ENCODE measurements around the gene EIF4G3. TPM values are rescaled to one million over a fixed set of nuclear protein-coding genes. Genes with fewer than 3 reads are reported as not detected.

EIF4G3 gene
- polyA plus RNA-seq, 1 of the 3 experiments (the other 2 are of a cell fraction), result 32.0 TPM

DNA sequence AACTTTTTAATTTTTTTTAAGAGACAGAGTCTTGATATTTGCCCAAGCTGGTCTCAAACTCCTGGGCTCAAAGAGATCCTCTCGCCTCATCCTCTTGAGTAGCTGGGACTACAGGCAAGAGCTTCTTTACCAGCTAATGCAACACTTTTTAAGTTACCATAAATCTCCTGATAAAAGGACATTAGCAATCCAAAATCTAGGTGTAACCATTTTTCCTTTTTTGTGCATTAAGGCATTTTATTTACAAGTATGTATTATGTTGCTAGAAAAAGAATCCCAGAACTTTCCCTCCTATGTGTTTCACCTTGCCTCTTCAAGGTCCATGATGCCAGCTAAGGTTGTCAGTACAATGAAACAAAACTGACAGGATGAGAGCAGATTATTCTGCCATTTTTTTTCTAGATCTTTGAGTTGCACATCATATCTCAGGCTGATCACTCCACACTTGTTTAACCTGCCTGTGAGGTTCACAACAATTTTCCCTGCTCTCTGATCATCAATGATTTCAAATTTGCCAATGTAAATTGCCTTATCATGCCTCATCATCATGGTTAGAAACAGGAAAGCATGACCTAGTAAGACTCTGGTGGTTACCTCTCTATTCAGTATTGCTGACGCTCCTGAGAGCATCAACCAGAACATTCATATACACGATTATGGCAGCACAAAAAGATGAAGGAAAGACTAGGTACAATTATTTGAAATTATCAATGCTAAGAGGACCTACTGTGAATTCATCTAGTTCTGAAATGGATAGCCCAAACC is 173.2 kb downstream of the EIF4G3 start:
- Histone ChIP-seq H3K4me1 (ENCODE audit: control insufficient read depth in 1 of 2, insufficient read depth in 2 of 2, low read depth in 1 of 2, low read length in 1 of 2) (peaks cover under 1 to 5% of the 10 kb centered on the region in 2 experiments; a peak in 3 of 4 replicates), H3K4me3 (ENCODE audit: low read depth in 2 of 2, low read length in 1 of 2) (no peak overlapping the region), H4K20me1 (ENCODE audit: insufficient read depth) (peaks cover 11% of the 10 kb centered on the region; the same call in 1 of the 2 replicates), H3K9ac (no peak overlapping the region), H3K4me2 (no peak overlapping the region), H3K79me2 (ENCODE audit: insufficient read depth) (peaks cover 36% of the 10 kb centered on the region; the same call in 1 of the 2 replicates), H3K9me3 (no peaks in the 10 kb centered on the region), H3K27me3 (ENCODE audit: insufficient read depth) (no peaks in the 10 kb centered on the region), H2AFZ (ENCODE audit: low read depth) (no peak overlapping the region), H3K27ac (ENCODE audit: low read depth in 2 of 2, low read length in 1 of 2) (no peak overlapping the region), H3K36me3 (replicated peaks in 1 of 2; ENCODE audit: control insufficient read depth in 1 of 2, insufficient read depth in 2 of 2, low read length in 1 of 2) (peaks cover 0 to 11% of the 10 kb centered on the region in 2 experiments), H3F3A (replicated peaks; ENCODE audit: insufficient read depth) (peaks cover 6% of the 10 kb centered on the region), H3K9me2 (no peaks in the 10 kb centered on the region)
- POLR2A ChIA-PET, result no interaction called here
- no peak for DNase-seq
- CTCF ChIA-PET, result interaction anchor here (1.3 to 1.6 kb wide), 2 partner anchors 112 to 192 kb away, joined by 3 to 4 read pairs; no protein-coding TSS in a partner anchor
- TF ChIP-seq MXI1 (IDR thresholded peaks at IDR 0.05; ENCODE audit: low read depth, low read length) (no peak), TAF1 (IDR thresholded peaks at IDR 0.05; ENCODE audit: borderline replicate concordance, low read depth, low read length) (no peak), FOXJ3 (CRISPR knock-in tag; IDR thresholded peaks at IDR 0.05) (no peak), GABPA (IDR thresholded peaks at IDR 0.05; ENCODE audit: low read depth) (no peak), JUND (IDR thresholded peaks at IDR 0.05) (no peak), FOXM1 (IDR thresholded peaks at IDR 0.05; ENCODE audit: low read depth) (no peak), RFX5 (IDR thresholded peaks at IDR 0.05; ENCODE audit: low read length) (no peak), NFIC (IDR thresholded peaks at IDR 0.05; ENCODE audit: borderline replicate concordance) (no peak), ELF1 (IDR thresholded peaks at IDR 0.05) (no peak), TEAD4 (IDR thresholded peaks at IDR 0.05; ENCODE audit: borderline replicate concordance, insufficient read depth) (no peak), POLR2AphosphoS5 (IDR thresholded peaks at IDR 0.05; ENCODE audit: low read depth, low read length) (no peak), MEF2A (IDR thresholded peaks at IDR 0.05; ENCODE audit: borderline replicate concordance, low read depth) (no peak)
- TF ChIP-seq, protein P1, sequence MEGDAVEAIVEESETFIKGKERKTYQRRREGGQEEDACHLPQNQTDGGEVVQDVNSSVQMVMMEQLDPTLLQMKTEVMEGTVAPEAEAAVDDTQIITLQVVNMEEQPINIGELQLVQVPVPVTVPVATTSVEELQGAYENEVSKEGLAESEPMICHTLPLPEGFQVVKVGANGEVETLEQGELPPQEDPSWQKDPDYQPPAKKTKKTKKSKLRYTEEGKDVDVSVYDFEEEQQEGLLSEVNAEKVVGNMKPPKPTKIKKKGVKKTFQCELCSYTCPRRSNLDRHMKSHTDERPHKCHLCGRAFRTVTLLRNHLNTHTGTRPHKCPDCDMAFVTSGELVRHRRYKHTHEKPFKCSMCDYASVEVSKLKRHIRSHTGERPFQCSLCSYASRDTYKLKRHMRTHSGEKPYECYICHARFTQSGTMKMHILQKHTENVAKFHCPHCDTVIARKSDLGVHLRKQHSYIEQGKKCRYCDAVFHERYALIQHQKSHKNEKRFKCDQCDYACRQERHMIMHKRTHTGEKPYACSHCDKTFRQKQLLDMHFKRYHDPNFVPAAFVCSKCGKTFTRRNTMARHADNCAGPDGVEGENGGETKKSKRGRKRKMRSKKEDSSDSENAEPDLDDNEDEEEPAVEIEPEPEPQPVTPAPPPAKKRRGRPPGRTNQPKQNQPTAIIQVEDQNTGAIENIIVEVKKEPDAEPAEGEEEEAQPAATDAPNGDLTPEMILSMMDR (IDR thresholded peaks at IDR 0.05), result no peak
- TF ChIP-seq, protein P2, sequence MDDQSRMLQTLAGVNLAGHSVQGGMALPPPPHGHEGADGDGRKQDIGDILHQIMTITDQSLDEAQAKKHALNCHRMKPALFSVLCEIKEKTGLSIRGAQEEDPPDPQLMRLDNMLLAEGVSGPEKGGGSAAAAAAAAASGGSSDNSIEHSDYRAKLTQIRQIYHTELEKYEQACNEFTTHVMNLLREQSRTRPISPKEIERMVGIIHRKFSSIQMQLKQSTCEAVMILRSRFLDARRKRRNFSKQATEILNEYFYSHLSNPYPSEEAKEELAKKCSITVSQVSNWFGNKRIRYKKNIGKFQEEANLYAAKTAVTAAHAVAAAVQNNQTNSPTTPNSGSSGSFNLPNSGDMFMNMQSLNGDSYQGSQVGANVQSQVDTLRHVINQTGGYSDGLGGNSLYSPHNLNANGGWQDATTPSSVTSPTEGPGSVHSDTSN (IDR thresholded peaks at IDR 0.05), result no peak
- TF ChIP-seq, protein P3, sequence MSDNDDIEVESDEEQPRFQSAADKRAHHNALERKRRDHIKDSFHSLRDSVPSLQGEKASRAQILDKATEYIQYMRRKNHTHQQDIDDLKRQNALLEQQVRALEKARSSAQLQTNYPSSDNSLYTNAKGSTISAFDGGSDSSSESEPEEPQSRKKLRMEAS (IDR thresholded peaks at IDR 0.05; ENCODE audit: low read depth), result no peak
- WGBS (ENCODE audit: low lambda C conversion rate), result 95% methylated on average over 3 of the region's 3 CpGs
